Liver (tissue), 9 donors: ENCODE results near the gene LMOD2. TPM values are rescaled to one million over a fixed set of nuclear protein-coding genes. Genes with fewer than 3 reads are reported as not detected.

Experiments used
- DNase-seq: peaks from one replicate; pipeline ENCODE4 v3.0.0-alpha.2; 2017; ENCODE audit warnings: low spot score
- H3K27ac ChIP-seq, 2 donors: one replicate each; pipeline ENCODE4 v1.7.0; 2013; ENCODE audit warnings: inconsistent platforms in 2 of 2, low read length in 2 of 2, control low read depth in 1 of 2, low read depth in 1 of 2, mild to moderate bottlenecking in 1 of 2
- H3K27me3 ChIP-seq, 4 donors: one replicate each; pipeline versions ENCODE4 v1.6.1 to v1.7.0; 2013; ENCODE audit warnings: low read length in 3 of 4, inconsistent platforms in 1 of 4, mild to moderate bottlenecking in 1 of 4, moderate library complexity in 1 of 4; ENCODE audit not compliant: control insufficient read depth in 4 of 4, insufficient read depth in 4 of 4
- H3K36me3 ChIP-seq, 4 donors: one replicate each; pipeline versions ENCODE4 v1.6.1 to v1.7.0; 2013; ENCODE audit warnings: low read length in 3 of 4, mild to moderate bottlenecking in 3 of 4, low read depth in 1 of 4, moderate library complexity in 1 of 4; ENCODE audit not compliant: control insufficient read depth in 4 of 4, insufficient read depth in 3 of 4
- H3K4me1 ChIP-seq, 4 donors: one replicate each; pipeline versions ENCODE4 v1.6.1 to v1.7.0; 2013; ENCODE audit warnings: low read length in 3 of 4, mild to moderate bottlenecking in 3 of 4, moderate library complexity in 1 of 4; ENCODE audit not compliant: control insufficient read depth in 4 of 4, insufficient read depth in 4 of 4
- H3K4me3 ChIP-seq, 3 donors: one replicate each; pipeline versions ENCODE4 v1.6.1 to v1.7.0; 2013; ENCODE audit warnings: low read length in 3 of 3, control low read depth in 1 of 3, low read depth in 1 of 3, mild to moderate bottlenecking in 1 of 3
- H3K9ac ChIP-seq, 2 donors: one replicate each; pipeline ENCODE4 v1.7.0; 2013; ENCODE audit warnings: low read length in 2 of 2, mild to moderate bottlenecking in 2 of 2, moderate library complexity in 2 of 2, control low read depth in 1 of 2, low read depth in 1 of 2
- H3K9me3 ChIP-seq, 4 donors: one replicate each; pipeline versions ENCODE4 v1.6.1 to v1.7.0; 2013; ENCODE audit warnings: low read length in 3 of 4; ENCODE audit not compliant: control insufficient read depth in 4 of 4
- ATF3 ChIP-seq: IDR thresholded peaks from 2 replicates; pipeline ENCODE4 v1.6.1; 2016; ENCODE audit warnings: antibody characterized with exemption
- CTCF ChIP-seq: fragments of 150-350 bp; IDR thresholded peaks from 2 replicates; pipeline ENCODE4 v1.5.1; 2017; ENCODE audit warnings: improper control_type of control experiment, low read depth, low read length; ENCODE audit not compliant: missing input control
- FOXA1 ChIP-seq: IDR thresholded peaks from 2 replicates; pipeline ENCODE4 v1.6.1; 2016; ENCODE audit warnings: antibody characterized with exemption
- HNF4A ChIP-seq, 2 donors: conservative IDR thresholded peaks; 2 replicates each; pipeline ENCODE4 v1.6.1; 2016; ENCODE audit warnings: antibody characterized with exemption in 2 of 2, mild to moderate bottlenecking in 2 of 2
- JUND ChIP-seq, 2 donors: IDR thresholded peaks; 2 replicates each; pipeline ENCODE4 v1.6.1; 2016; ENCODE audit warnings: antibody characterized with exemption in 2 of 2
- NR2F2 ChIP-seq: IDR thresholded peaks from 2 replicates; pipeline ENCODE4 v1.6.1; 2016; ENCODE audit warnings: antibody characterized with exemption
- RAD21 ChIP-seq, 2 donors: IDR thresholded peaks; 2 replicates each; pipeline ENCODE4 v1.6.1; 2016; ENCODE audit warnings: antibody characterized with exemption in 2 of 2, mild to moderate bottlenecking in 2 of 2
- ZBTB33 ChIP-seq: IDR thresholded peaks from 2 replicates; pipeline ENCODE4 v1.6.1; 2016; ENCODE audit warnings: antibody characterized with exemption
- WGBS: extraction: QIAGEN DNeasy Blood & Tissue Kit; methylation state at CpG from one replicate; pipeline ENCODE4 v1.1.7; 2013; 5-methylcytosine and 5-hydroxymethylcytosine counted together
- polyA plus RNA-seq, 2 donors: library from polyadenylated mRNA; stranded (reverse) in 1 of 2; unstranded in 1 of 2; fragments of 200-250 nt in 1 of 2; fragments of >200 nt in 1 of 2; fragmentation: Nextera tagmentation in 1 of 2; extraction: Ambion mirVana in 1 of 2; gene quantifications; one replicate each; pipeline versions ENCODE4 v1.2.1 to v1.2.3, GENCODE V29; 2013 to 2015
- total RNA-seq, 2 donors: library from RNA; depleted of rRNA; stranded (reverse); fragments of >200 nt; gene quantifications; one replicate each; pipeline ENCODE4 v1.2.3, GENCODE V29; 2014
- donor health status: healthy.
- donor health status: healthy.
- donor health status: healthy.
- donor health status: healthy.
- donor health status: healthy.

Gene LMOD2
- total and polyA plus RNA-seq, 4 donors, result not detected

GRCh38 chr7:123652406-123652805 lies 3.3 kb upstream of the LMOD2 start (continued):
- TF ChIP-seq ZBTB33 (no peak), JUND (IDR thresholded peaks at IDR 0.05) (no peak)

GRCh38 chr7:123653162-123653561 lies 2.5 kb upstream of the LMOD2 start:
- no peak for DNase-seq
- 95% methylated on average over 6 of the region's 6 CpGs for WGBS

More at GRCh38 chr7:123653162-123653561, 2.5 kb upstream of the LMOD2 start:
- Histone ChIP-seq H3K4me1 (no peaks in the 10 kb centered on the region), H3K27me3 (no peaks in the 10 kb centered on the region), H3K9me3 (no peaks in the 10 kb centered on the region), H3K9ac (no peak overlapping the region), H3K4me3 (no peak overlapping the region), H3K27ac (no peak overlapping the region), H3K36me3 (no peaks in the 10 kb centered on the region)
- TF ChIP-seq ATF3 (no peak), HNF4A (conservative IDR thresholded peaks at IDR 0.05) (no peak), FOXA1 (no peak), NR2F2 (no peak), ZBTB33 (no peak), CTCF (no peak), RAD21 (IDR thresholded peaks at IDR 0.05) (no peak)
